ENCODE data around the gene FBLN1.

- TF ChIP-seq CTCF (IDR thresholded peaks at IDR 0.05; ENCODE audit: insufficient read depth, low read length, poor library complexity, severe bottlenecking) (no peak), EZH2phosphoT487 (conservative IDR thresholded peaks at IDR 0.05; ENCODE audit: low read length) (no peak)
Observed at GRCh38 chr22:45552580-45553350, 50.1 kb downstream of the FBLN1 start.
